HT1080 (cell line): Measurements from ENCODE around the gene FANCD2OS. TPM values are rescaled to one million over a fixed set of nuclear protein-coding genes. Genes with fewer than 3 reads are reported as not detected.
"Not testable (repeated sequence)": the region's sequence is repeated elsewhere in the genome, so short reads cannot be mapped to it uniquely, and the experiment has no call there.

ENCODE experiments used
- DNase-seq: peaks from one replicate; pipeline ENCODE4 v3.0.0-alpha.2; 2015; ENCODE audit warnings: low read depth
- total RNA-seq: library from RNA; depleted of rRNA; stranded (reverse); fragments of >200 nt; shearing (Covaris generic); gene quantifications from 2 replicates; pipeline ENCODE4 v1.2.3, GENCODE V29; 2014; rRNA removed

FANCD2OS gene
- total RNA-seq, 1 experiment from 2014 or later = not detected

DNA sequence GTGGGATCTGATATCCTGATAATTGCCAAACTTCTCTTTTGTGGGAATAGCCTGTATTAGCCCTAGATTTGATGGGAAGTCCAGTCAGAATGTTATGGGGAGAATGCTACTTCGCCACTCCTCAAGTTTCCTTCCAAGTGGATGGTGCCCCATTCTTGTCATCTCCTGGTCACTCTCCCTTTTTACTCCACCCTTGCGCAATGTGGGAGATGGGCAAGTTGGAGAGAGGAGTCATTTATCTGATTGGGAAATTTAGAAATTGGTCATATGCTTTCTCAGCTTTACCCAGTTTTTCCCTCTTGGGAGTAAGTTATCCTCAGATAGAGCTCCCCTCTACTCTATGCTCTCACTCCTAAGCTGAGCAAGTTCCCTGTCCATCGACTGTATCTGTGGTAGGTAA is 14.4 kb downstream of the FANCD2OS start:
- DNase-seq = no peak

DNA sequence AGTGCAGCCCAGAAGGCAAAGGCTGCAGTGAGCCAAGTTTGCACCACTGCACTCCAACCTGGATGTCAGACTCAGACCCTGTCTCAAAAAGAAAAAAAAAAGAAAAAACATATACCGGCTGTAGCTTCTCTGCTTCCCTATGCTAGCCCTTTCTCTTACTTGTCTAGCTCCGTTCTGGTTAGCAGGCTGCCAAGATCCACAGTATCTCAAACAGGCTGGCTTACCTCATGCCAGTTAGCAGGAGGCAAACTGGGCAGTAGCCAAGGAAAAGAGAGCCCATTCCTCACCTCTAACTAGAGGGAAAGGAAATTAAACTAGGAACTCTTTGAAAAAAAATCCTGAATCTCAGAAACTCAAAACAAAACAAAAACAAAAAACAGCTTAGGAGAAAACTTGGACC is 16.7 kb downstream of the FANCD2OS start:
- DNase-seq = not testable (repeated sequence)

DNA sequence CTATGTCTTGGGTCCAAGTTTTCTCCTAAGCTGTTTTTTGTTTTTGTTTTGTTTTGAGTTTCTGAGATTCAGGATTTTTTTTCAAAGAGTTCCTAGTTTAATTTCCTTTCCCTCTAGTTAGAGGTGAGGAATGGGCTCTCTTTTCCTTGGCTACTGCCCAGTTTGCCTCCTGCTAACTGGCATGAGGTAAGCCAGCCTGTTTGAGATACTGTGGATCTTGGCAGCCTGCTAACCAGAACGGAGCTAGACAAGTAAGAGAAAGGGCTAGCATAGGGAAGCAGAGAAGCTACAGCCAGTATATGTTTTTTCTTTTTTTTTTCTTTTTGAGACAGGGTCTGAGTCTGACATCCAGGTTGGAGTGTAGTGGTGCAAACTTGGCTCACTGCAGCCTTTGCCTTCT is 17.3 kb downstream of the FANCD2OS start:
- not testable (repeated sequence) for DNase-seq

DNA sequence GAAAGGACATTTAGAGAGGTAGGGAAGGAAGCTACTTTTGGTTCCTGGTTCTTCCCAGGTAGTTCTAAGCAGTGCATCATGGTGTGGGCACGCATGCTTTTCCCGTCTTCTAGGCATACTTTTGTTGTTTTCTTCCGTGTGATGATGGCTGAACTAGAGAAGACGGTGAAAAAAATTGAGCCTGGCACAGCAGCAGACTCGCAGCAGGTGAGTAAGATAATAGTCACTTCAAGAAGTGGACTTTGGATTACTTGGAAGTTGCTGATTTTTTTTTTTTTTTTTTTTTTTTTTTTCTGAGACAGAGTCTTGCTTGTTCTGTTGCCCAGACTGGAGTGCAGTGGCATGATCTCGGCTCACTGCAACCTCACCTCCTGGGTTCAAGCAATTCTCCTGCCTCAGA is 17.9 kb downstream of the FANCD2OS start:
- DNase-seq = no peak

DNA sequence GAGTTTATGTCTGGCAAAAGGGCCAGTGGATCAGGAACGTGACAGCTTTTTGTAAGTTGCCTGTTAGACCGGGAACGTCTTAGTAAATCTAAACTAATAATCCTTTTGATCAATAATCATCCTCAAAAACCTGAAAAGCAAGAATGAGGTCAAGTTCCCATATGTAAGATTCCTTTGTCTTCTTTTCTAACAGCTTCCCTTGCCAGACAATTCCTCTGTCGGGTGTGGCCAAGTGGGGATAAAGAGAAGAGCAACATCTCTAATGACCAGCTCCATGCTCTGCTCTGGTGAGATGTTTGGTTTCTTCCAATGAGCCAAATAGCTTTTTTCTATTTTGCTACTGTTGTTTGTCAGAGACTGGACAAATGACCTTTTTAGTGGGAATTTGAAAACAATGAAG is 19.8 kb downstream of the FANCD2OS start:
- no peak for DNase-seq

DNA sequence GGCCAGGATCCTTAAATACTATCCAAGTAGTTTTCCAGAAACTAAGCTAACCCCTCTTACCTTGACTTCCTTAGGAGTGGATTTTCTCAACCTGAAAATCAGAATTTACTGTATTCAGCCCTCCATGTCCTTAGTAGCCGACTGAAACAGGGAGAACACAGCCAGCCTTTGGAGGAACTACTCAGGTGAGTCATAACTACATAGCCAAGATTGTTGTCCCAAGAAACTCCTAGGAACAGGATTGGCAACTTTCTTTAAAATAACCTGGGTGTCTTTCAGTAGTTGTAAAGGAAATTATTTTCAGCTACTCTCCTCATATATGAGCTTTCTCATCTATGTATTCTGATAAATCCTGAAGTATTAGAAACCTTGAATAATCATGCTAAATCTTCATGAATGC is 22.3 kb downstream of the FANCD2OS start:
- no peak for DNase-seq

DNA sequence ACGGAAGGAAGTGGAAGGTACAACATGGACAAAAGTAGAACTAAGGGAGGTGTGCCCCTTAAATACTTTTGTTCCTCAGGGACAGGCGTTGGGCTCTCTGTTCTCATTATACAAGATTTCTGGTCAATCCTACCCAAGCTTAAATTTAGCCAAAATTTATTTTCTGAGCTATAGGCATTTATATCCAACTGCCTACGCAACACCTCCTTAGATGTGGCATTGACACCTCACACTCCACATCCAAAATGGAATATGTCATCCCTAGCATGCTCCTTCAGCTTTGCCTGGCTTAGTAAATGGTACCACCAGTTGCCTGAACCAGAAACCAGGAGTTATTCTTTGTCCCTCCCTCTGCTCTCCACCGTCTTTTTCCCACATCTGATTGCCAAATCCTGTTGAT is 26.2 kb downstream of the FANCD2OS start:
- no peak for DNase-seq

DNA sequence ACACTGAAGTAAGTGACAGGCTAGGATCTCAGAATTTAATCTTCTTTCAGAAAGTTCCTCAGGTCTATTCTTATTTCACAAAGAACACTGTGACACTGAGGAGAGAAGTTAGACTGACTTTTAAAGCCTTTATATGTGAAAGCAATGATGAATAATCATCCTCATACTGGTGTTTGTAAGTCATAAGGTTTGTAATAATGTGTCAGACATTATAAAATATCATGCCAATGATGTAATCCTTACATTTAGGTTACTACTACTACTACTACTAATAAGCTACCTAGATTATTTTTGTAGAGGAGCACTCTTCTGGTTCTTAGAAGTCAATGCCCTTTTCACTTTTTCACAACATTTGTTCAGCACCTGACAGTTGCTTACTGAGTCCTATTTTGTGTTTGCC is 33.4 kb downstream of the FANCD2OS start:
- DNase-seq = no peak

DNA sequence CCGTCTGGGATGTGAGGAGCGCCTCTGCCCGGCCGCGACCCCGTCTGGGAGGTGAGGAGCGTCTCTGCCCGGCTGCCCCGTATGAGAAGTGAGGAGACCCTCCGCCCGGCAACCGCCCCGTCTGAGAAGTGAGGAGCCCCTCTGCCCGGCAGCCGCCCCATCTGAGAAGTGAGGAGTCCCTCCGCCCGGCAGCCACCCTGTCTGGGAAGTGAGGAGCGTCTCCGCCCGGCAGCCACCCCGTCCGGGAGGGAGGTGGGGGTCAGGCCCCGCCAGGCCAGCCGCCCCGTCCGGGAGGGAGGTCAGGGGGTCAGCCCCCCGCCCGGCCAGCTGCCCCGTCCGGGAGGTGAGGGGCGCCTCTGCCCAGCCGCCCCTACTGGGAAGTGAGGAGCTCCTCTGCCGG is 38.0 kb downstream of the FANCD2OS start:
- not testable (repeated sequence) for DNase-seq

DNA sequence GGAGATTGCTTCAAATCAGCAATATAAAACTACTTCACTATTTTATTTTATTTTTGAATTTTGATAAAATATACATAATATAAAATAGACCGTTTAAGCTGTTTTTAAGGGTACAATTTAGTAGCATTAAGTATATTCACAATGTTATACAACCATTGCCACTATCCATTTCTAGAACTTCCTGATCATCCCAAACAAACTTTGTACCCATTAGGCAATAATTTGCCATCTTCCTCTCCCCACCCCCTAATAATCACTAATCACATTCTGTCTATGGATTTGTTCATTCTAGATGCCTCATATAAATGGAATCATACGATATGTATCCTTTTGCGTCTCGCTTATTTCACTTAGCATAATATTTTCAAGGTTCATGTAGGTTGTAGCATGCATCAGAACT is 53.0 kb downstream of the FANCD2OS start:
- DNase-seq = no peak

Other genes with a start within 250 kb of the FANCD2OS start
- 0.14 TPM in 1 of 2 replicates, not detected in the other for gene CIDEC, start 228.0 kb downstream of the FANCD2OS start, total RNA-seq
- 34.1 and 45.6 TPM in 2 replicates for gene JAGN1, start 217.6 kb downstream of the FANCD2OS start, total RNA-seq
- gene IL17RE, start 205.4 kb downstream of the FANCD2OS start, total RNA-seq = 0.66 TPM in 1 of 2 replicates, not detected in the other
- 11.9 and 12.0 TPM in 2 replicates for gene IL17RC, start 191.2 kb downstream of the FANCD2OS start, total RNA-seq
- 0.27 and 1.6 TPM in 2 replicates for gene CRELD1, start 174.4 kb downstream of the FANCD2OS start, total RNA-seq
- gene PRRT3, start 155.8 kb downstream of the FANCD2OS start, total RNA-seq = 1.0 and 1.3 TPM in 2 replicates
- 41.2 and 73.5 TPM in 2 replicates for gene EMC3, start 121.4 kb downstream of the FANCD2OS start, total RNA-seq
- gene FANCD2, start 81.8 kb downstream of the FANCD2OS start, total RNA-seq = 31.1 and 33.2 TPM in 2 replicates
- 103 and 112 TPM in 2 replicates for gene BRK1, start 7.4 kb upstream of the FANCD2OS start, total RNA-seq
- 25.3 and 31.6 TPM in 2 replicates for gene VHL, start 33.5 kb upstream of the FANCD2OS start, total RNA-seq
- 7.5 and 9.1 TPM in 2 replicates for gene IRAK2, start 56.7 kb upstream of the FANCD2OS start, total RNA-seq
- 13.4 and 15.7 TPM in 2 replicates for gene TATDN2, start 140.2 kb upstream of the FANCD2OS start, total RNA-seq
- gene GHRL, start 184.7 kb upstream of the FANCD2OS start, total RNA-seq = 0.13 TPM in 1 of 2 replicates, not detected in the other
- 205 and 212 TPM in 2 replicates for gene SEC13, start 212.9 kb upstream of the FANCD2OS start, total RNA-seq